CD14-positive monocyte (primary cell): ENCODE measurements around the gene PRKG2. TPM values are rescaled to one million over a fixed set of nuclear protein-coding genes. Genes with fewer than 3 reads are reported as not detected.

Experiments
- DNase-seq, 3 donors: peaks; one replicate each; pipeline ENCODE4 v3.0.0-alpha.2; 2011 to 2022
- H2AFZ ChIP-seq: 2 replicates; pipeline ENCODE4 v1.6.0; 2012; ENCODE audit warnings: mild to moderate bottlenecking, low read depth, low read length, inconsistent platforms; ENCODE audit not compliant: insufficient read depth, poor library complexity, severe bottlenecking
- H3K27ac ChIP-seq, 2 donors: 1 replicate in 1 of 2; 2 replicates in 1 of 2; pipeline ENCODE4 v1.5.1; 2012 to 2013; ENCODE audit warnings: low read length in 2 of 2, control low read depth in 1 of 2, inconsistent platforms in 1 of 2, low read depth in 1 of 2, mild to moderate bottlenecking in 1 of 2
- H3K27me3 ChIP-seq, 2 donors: one replicate each; pipeline versions ENCODE4 v1.6.0 to v1.6.1; 2011 to 2013; ENCODE audit warnings: low read length in 2 of 2; ENCODE audit not compliant: control insufficient read depth in 2 of 2, insufficient read depth in 2 of 2
- H3K36me3 ChIP-seq, 2 donors: replicated peaks in 1 of 2; 1 replicate in 1 of 2; 2 replicates in 1 of 2; pipeline versions ENCODE4 v1.5.1 to v1.6.1; 2012 to 2013; ENCODE audit warnings: low read length in 2 of 2, control low read depth in 1 of 2, inconsistent platforms in 1 of 2, mild to moderate bottlenecking in 1 of 2; ENCODE audit not compliant: insufficient read depth in 2 of 2, control insufficient read depth in 1 of 2
- H3K4me1 ChIP-seq, 2 donors: 1 replicate in 1 of 2; 2 replicates in 1 of 2; pipeline versions ENCODE4 v1.5.1 to v1.6.1; 2012 to 2013; ENCODE audit warnings: low read length in 2 of 2, control low read depth in 1 of 2, inconsistent platforms in 1 of 2, mild to moderate bottlenecking in 1 of 2, moderate library complexity in 1 of 2; ENCODE audit not compliant: insufficient read depth in 2 of 2, control insufficient read depth in 1 of 2
- H3K4me2 ChIP-seq: replicated peaks from 2 replicates; pipeline ENCODE3; 2012; ENCODE audit warnings: low read length, moderate library complexity, mild to moderate bottlenecking; ENCODE audit not compliant: poor library complexity, severe bottlenecking; ENCODE audit errors: extremely low read depth
- H3K4me3 ChIP-seq, 3 experiments: fragments of 200-600 bp in 1 of 3; sonication (generic) in 1 of 3; replicated peaks in 1 of 3; 1 replicate in 2 of 3; 2 replicates in 1 of 3; pipeline ENCODE4 v1.5.1; 2011 to 2013; ENCODE audit warnings: low read length in 3 of 3, mild to moderate bottlenecking in 3 of 3, control low read depth in 2 of 3, low read depth in 2 of 3, inconsistent platforms in 1 of 3, moderate library complexity in 1 of 3
- H3K79me2 ChIP-seq: 2 replicates; pipeline ENCODE4 v1.6.0; 2012; ENCODE audit warnings: mild to moderate bottlenecking, control low read depth, inconsistent platforms, low read length, moderate library complexity; ENCODE audit not compliant: insufficient read depth
- H3K9ac ChIP-seq: 2 replicates; pipeline ENCODE4 v1.6.0; 2017; ENCODE audit warnings: low read length, mild to moderate bottlenecking; ENCODE audit not compliant: insufficient read depth, poor library complexity, severe bottlenecking
- H3K9me3 ChIP-seq, 2 donors: replicated peaks in 1 of 2; 1 replicate in 1 of 2; 2 replicates in 1 of 2; pipeline versions ENCODE4 v1.5.1 to v1.6.1; 2012 to 2013; ENCODE audit warnings: low read length in 2 of 2, control low read depth in 1 of 2; ENCODE audit not compliant: control insufficient read depth in 1 of 2, insufficient read depth in 1 of 2
- H4K20me1 ChIP-seq: 2 replicates; pipeline ENCODE4 v1.6.0; 2012; ENCODE audit warnings: mild to moderate bottlenecking, low read length, control low read depth, moderate library complexity; ENCODE audit not compliant: insufficient read depth
- H3K27ac Mint-ChIP-seq, 7 donors: one replicate each; pipeline ENCODE4 v1.8.0; 2020; ENCODE audit warnings: mild to moderate bottlenecking in 7 of 7, mixed read lengths in 7 of 7, moderate library complexity in 6 of 7, inconsistent platforms in 2 of 7
- H3K27me3 Mint-ChIP-seq, 3 donors: one replicate each; pipeline ENCODE4 v1.8.0; 2021 to 2022; ENCODE audit warnings: low read depth in 3 of 3, mild to moderate bottlenecking in 3 of 3, mixed read lengths in 3 of 3, moderate library complexity in 3 of 3, inconsistent platforms in 1 of 3
- H3K36me3 Mint-ChIP-seq, 2 donors: one replicate each; pipeline ENCODE4 v1.8.0; 2020; ENCODE audit warnings: mixed read lengths in 2 of 2, inconsistent platforms in 1 of 2, mild to moderate bottlenecking in 1 of 2
- H3K4me1 Mint-ChIP-seq: one replicate; pipeline ENCODE4 v1.8.0; 2020; ENCODE audit warnings: mild to moderate bottlenecking, mixed read lengths
- H3K4me3 Mint-ChIP-seq, 2 donors: one replicate each; pipeline ENCODE4 v1.8.0; 2020; ENCODE audit warnings: mild to moderate bottlenecking in 2 of 2, mixed read lengths in 2 of 2, moderate library complexity in 1 of 2
- H3K9me3 Mint-ChIP-seq, 7 donors: one replicate each; pipeline ENCODE4 v1.8.0; 2020 to 2022; ENCODE audit warnings: mixed read lengths in 7 of 7, mild to moderate bottlenecking in 6 of 7, moderate library complexity in 6 of 7, inconsistent platforms in 2 of 7
- WGBS: methylation state at CpG from one replicate; pipeline ENCODE4 v1.1.5; 2013; ENCODE audit warnings: missing lambda C conversion rate; ENCODE audit not compliant: insufficient coverage; 5-methylcytosine and 5-hydroxymethylcytosine counted together
- intact Hi-C, 2 donors: fragments of 100-400 bp; cut with micrococcal nuclease; formaldehyde crosslinking; loops; one replicate each; pipeline versions ENCODE4 v1.15.0 to v1.15.1; 2023
- polyA plus RNA-seq, 3 donors: library from polyadenylated mRNA; depleted of rRNA in 1 of 3; unstranded in 2 of 3; stranded (reverse) in 1 of 3; fragments of 300-500 nt in 2 of 3; fragments of >200 nt in 1 of 3; fragmentation: Illumina TruSeq in 2 of 3; gene quantifications; 1 replicate in 2 of 3; 2 replicates in 1 of 3; pipeline ENCODE4 v1.2.3, GENCODE V29; 2012 to 2021
- TF ChIP-seq, protein P1 (sequence below): fragments of 200-600 bp; IDR thresholded peaks from one replicate; pipeline ENCODE4 v1.8.0; 2022; ENCODE audit warnings: antibody characterized with exemption, mild to moderate bottlenecking

PRKG2 gene
- polyA plus RNA-seq, 3 donors, result 0.10 TPM; not detected in 2

DNA sequence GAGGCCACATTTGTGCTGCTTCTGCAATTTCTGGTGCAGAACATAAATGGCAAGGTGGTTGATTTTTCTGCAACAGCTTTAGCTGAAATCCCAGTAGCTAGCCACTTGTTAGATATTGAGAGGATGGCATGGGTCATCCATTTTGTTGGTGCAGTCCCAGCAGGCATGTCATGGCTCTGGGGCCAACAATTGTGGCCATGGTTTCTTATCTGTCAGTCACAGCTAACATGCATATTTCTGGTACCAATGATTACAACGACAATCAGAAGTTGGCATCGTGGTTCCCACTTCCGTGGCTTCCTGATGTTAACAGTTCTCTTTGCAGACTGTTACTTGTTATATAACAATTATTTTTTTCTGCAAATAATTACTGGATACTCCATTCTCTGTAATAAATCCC lies 42.8 kb upstream of the PRKG2 start:
- Histone ChIP-seq H3K36me3 (no peaks in the 10 kb centered on the region), H2AFZ (no peak overlapping the region), H3K4me2 (no peak overlapping the region), H3K27ac (no peak overlapping the region), H4K20me1 (no peaks in the 10 kb centered on the region), H3K9ac (no peak overlapping the region), H3K27me3 (no peaks in the 10 kb centered on the region), H3K4me3 (no peak overlapping the region), H3K9me3 (no peaks in the 10 kb centered on the region), H3K4me1 (no peaks in the 10 kb centered on the region), H3K79me2 (no peaks in the 10 kb centered on the region)
- H3K9me3 Mint-ChIP-seq, result peaks cover 1 to 8% (median 2%) of the 10 kb centered on the region in 7 donors
- H3K27me3 Mint-ChIP-seq, result peaks cover 0 to 2% (median 0%) of the 10 kb centered on the region in 3 donors
- no peaks in the 10 kb centered on the region for H3K4me1 Mint-ChIP-seq
- no peaks in the 10 kb centered on the region for H3K36me3 Mint-ChIP-seq
- 0% methylated on average over 1 of the region's 3 CpGs for WGBS
- no peak overlapping the region for H3K4me3 Mint-ChIP-seq
- intact Hi-C loops, result no loop called here
- TF ChIP-seq, protein P1, sequence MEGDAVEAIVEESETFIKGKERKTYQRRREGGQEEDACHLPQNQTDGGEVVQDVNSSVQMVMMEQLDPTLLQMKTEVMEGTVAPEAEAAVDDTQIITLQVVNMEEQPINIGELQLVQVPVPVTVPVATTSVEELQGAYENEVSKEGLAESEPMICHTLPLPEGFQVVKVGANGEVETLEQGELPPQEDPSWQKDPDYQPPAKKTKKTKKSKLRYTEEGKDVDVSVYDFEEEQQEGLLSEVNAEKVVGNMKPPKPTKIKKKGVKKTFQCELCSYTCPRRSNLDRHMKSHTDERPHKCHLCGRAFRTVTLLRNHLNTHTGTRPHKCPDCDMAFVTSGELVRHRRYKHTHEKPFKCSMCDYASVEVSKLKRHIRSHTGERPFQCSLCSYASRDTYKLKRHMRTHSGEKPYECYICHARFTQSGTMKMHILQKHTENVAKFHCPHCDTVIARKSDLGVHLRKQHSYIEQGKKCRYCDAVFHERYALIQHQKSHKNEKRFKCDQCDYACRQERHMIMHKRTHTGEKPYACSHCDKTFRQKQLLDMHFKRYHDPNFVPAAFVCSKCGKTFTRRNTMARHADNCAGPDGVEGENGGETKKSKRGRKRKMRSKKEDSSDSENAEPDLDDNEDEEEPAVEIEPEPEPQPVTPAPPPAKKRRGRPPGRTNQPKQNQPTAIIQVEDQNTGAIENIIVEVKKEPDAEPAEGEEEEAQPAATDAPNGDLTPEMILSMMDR, result no peak
- DNase-seq, result no peak
- H3K27ac Mint-ChIP-seq, result no peak overlapping the region

DNA sequence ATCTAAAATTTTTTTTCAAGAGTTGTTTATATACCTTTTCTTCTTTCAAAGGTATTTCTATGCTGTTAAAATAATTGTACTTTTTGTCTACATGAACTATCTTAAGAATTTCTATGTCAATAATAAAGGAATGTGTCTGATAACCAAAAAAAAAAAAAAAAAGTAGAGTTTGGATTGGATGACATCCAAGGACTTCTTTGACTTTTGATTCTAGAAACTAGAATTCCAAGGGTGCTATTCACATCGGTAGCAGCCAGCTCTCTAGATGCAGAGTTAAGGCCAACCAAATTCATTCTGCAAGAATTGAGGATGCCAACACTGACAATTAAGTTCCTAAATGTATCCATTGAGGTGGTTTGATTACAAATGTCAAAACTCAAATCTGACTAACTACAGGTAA lies 42.0 kb upstream of the PRKG2 start:
- intact Hi-C loops, result no loop called here
- Mint-ChIP-seq H3K4me3 (no peak overlapping the region), H3K36me3 (no peaks in the 10 kb centered on the region), H3K4me1 (no peaks in the 10 kb centered on the region), H3K9me3 (peaks cover 1 to 8% (median 2%) of the 10 kb centered on the region in 7 donors), H3K27ac (no peak overlapping the region), H3K27me3 (peaks cover 0 to 2% (median 1%) of the 10 kb centered on the region in 3 donors)
- Histone ChIP-seq H3K4me2 (no peak overlapping the region), H3K36me3 (no peaks in the 10 kb centered on the region), H4K20me1 (no peaks in the 10 kb centered on the region), H3K4me3 (no peak overlapping the region), H2AFZ (no peak overlapping the region), H3K9ac (no peak overlapping the region), H3K79me2 (no peaks in the 10 kb centered on the region), H3K9me3 (no peaks in the 10 kb centered on the region), H3K27ac (no peak overlapping the region), H3K4me1 (no peaks in the 10 kb centered on the region), H3K27me3 (no peaks in the 10 kb centered on the region)
- DNase-seq, result no peak
- TF ChIP-seq, protein P1, result no peak
- WGBS, result no CpG with 5 or more reads among the region's 1 CpG
